Loucy (cell line): ENCODE data around the gene GASK1A.

ENCODE experiments used
- CTCF ChIP-seq: fragments of 200-600 bp; sonication (generic); conservative IDR thresholded peaks from 2 replicates; pipeline ENCODE4 v1.5.1; 2014; ENCODE audit warnings: mild to moderate bottlenecking, antibody characterized with exemption, low read length
- EZH2phosphoT487 ChIP-seq: fragments of 200-600 bp; IDR thresholded peaks from 2 replicates; pipeline ENCODE4 v1.6.1; 2018; ENCODE audit warnings: antibody characterized with exemption, mild to moderate bottlenecking, moderate library complexity, borderline replicate concordance

GRCh38 chr3:42960282-42960681, 18.8 kb upstream of the GASK1A start:
- no peak for TF ChIP-seq CTCF
- no peak for TF ChIP-seq EZH2phosphoT487
